PC-3 (cell line): ENCODE data around the gene HDC. TPM values are rescaled to one million over a fixed set of nuclear protein-coding genes. Genes with fewer than 3 reads are reported as not detected.

Source experiments
- ATAC-seq: fragments of 200-7000 bp; cut with Tn5 transposase; 2 replicates; pipeline ENCODE4 v1.9.1; 2020; ENCODE audit warnings: mild to moderate bottlenecking, moderate library complexity
- BruUV-seq: library from RNA; stranded (reverse); fragments of 400-500 nt; replicated peaks from 2 replicates; lab custom pipeline; 2021; lab: Mats Ljungman, UMichigan
- CTCF ChIA-PET: fragments of 300-600 bp; sonication (Branson Sonifier 250); formaldehyde crosslinking; loops from one replicate; lab custom pipeline; 2022; ENCODE audit warnings: antibody characterized with exemption; lab: Charles Lee
- POLR2A ChIA-PET: fragments of 300-600 bp; sonication (Branson Sonifier 250); formaldehyde crosslinking; loops from one replicate; lab custom pipeline; 2022; ENCODE audit warnings: antibody characterized with exemption; ENCODE audit not compliant: unreplicated experiment; lab: Charles Lee
- DNase-seq: peaks from one replicate; pipeline ENCODE4 v3.0.0-alpha.2; 2015
- H2AFZ ChIP-seq: fragments of 300-600 bp; sonication (generic); 2 replicates; pipeline ENCODE4 v1.6.0; 2016; ENCODE audit warnings: antibody characterized with exemption, low read length
- H3F3A ChIP-seq: fragments of 300-600 bp; sonication (generic); one replicate; pipeline ENCODE4 v1.6.0; 2017; ENCODE audit warnings: antibody characterized with exemption, low read length, control low read depth, mild to moderate bottlenecking; ENCODE audit not compliant: unreplicated experiment
- H3K27ac ChIP-seq: fragments of 300-600 bp; sonication (generic); 2 replicates; pipeline ENCODE4 v1.5.1; 2016; ENCODE audit warnings: mild to moderate bottlenecking, low read length
- H3K27me3 ChIP-seq: fragments of 300-600 bp; sonication (generic); 2 replicates; pipeline ENCODE4 v1.6.1; 2016; ENCODE audit warnings: low read length, mixed read lengths
- H3K36me3 ChIP-seq: fragments of 300-600 bp; sonication (generic); 2 replicates; pipeline ENCODE4 v1.6.1; 2016; ENCODE audit warnings: low read depth, mixed run types, low read length, mixed read lengths
- H3K4me1 ChIP-seq: fragments of 300-600 bp; sonication (generic); 2 replicates; pipeline ENCODE4 v1.5.1; 2016; ENCODE audit warnings: low read length; ENCODE audit not compliant: insufficient read depth
- H3K4me2 ChIP-seq: fragments of 300-600 bp; sonication (generic); 2 replicates; pipeline ENCODE4 v1.6.0; 2016; ENCODE audit warnings: low read length
- H3K4me3 ChIP-seq: fragments of 300-600 bp; sonication (generic); 2 replicates; pipeline ENCODE4 v1.5.1; 2016; ENCODE audit warnings: mild to moderate bottlenecking, low read length, mixed read lengths
- H3K79me2 ChIP-seq: fragments of 300-600 bp; sonication (generic); 2 replicates; pipeline ENCODE4 v1.6.1; 2017; ENCODE audit warnings: low read length, mixed read lengths
- H3K9ac ChIP-seq: fragments of 300-600 bp; sonication (generic); 2 replicates; pipeline ENCODE4 v1.6.0; 2016; ENCODE audit warnings: mild to moderate bottlenecking, low read length
- H3K9me2 ChIP-seq: fragments of 300-600 bp; sonication (generic); replicated peaks from 2 replicates; pipeline ENCODE4 v1.6.1; 2016; ENCODE audit warnings: mixed run types, low read length, mixed read lengths
- H3K9me3 ChIP-seq: fragments of 300-600 bp; sonication (generic); 2 replicates; pipeline ENCODE4 v1.6.1; 2016; ENCODE audit warnings: low read length, mixed read lengths
- H4K20me1 ChIP-seq: fragments of 300-600 bp; sonication (generic); 2 replicates; pipeline ENCODE4 v1.6.1; 2016; ENCODE audit warnings: low read length, mixed read lengths
- CTCF ChIP-seq: fragments of 300-600 bp; sonication (generic); conservative IDR thresholded peaks from 2 replicates; pipeline ENCODE4 v1.5.1; 2017; ENCODE audit warnings: antibody characterized with exemption, low read depth, mild to moderate bottlenecking, low read length
- EZH2 ChIP-seq: fragments of 300-600 bp; sonication (generic); IDR thresholded peaks from one replicate; pipeline ENCODE4 v1.6.1; 2017; ENCODE audit warnings: antibody characterized with exemption, mild to moderate bottlenecking, low read length; ENCODE audit not compliant: unreplicated experiment
- EZH2phosphoT487 ChIP-seq: fragments of 300-600 bp; sonication (generic); IDR thresholded peaks from 2 replicates; pipeline ENCODE4 v1.6.1; 2018; ENCODE audit warnings: mild to moderate bottlenecking, antibody characterized with exemption, low read length, borderline replicate concordance
- intact Hi-C: fragments of 100-400 bp; cut with micrococcal nuclease; formaldehyde crosslinking; loops from 2 replicates; pipeline ENCODE4 v1.9.0; 2023
- total RNA-seq: library from RNA; depleted of rRNA; stranded (reverse); fragments of >200 nt; gene quantifications from 2 replicates; pipeline ENCODE4 v1.2.3, GENCODE V29; 2014

HDC gene
- total RNA-seq, 1 experiment from 2014 or later = not detected

- CTCF ChIA-PET = no interaction called here
- H3K9me2 ChIP-seq = no peaks in the 10 kb centered on the region
Observed at GRCh38 chr15:50260969-50261496, 4.5 kb downstream of the HDC start.

GRCh38 chr15:50259276-50259675, 6.2 kb downstream of the HDC start:
- H2AFZ ChIP-seq = no peak overlapping the region
- H3K27me3 ChIP-seq = no peaks in the 10 kb centered on the region
- H3K9me2 ChIP-seq = no peaks in the 10 kb centered on the region
- ChIA-PET POLR2A (no interaction called here), CTCF (no interaction called here)
- no peak for DNase-seq
- no peak for ATAC-seq
- peaks cover 25% of the 10 kb centered on the region for H3K4me1 ChIP-seq
- H4K20me1 ChIP-seq = no peaks in the 10 kb centered on the region
- no peaks in the 10 kb centered on the region for H3K79me2 ChIP-seq
- H3K27ac ChIP-seq = no peak overlapping the region
- TF ChIP-seq CTCF (no peak), EZH2phosphoT487 (no peak), EZH2 (no peak)
- no peaks in the 10 kb centered on the region for H3K36me3 ChIP-seq
- BruUV-seq = no TSS peak
- no peak overlapping the region for H3K4me2 ChIP-seq
- no peak overlapping the region for H3K4me3 ChIP-seq
- intact Hi-C loops = no loop called here
- H3K9ac ChIP-seq = no peak overlapping the region
- no peaks in the 10 kb centered on the region for H3K9me3 ChIP-seq
- no peaks in the 10 kb centered on the region for H3F3A ChIP-seq

More at GRCh38 chr15:50260969-50261496, 4.5 kb downstream of the HDC start:
- ATAC-seq = no peak
- DNase-seq = no peak
- no peak overlapping the region for H3K9ac ChIP-seq
- H3K4me1 ChIP-seq = peaks cover 22% of the 10 kb centered on the region
- no peak overlapping the region for H3K4me2 ChIP-seq
- BruUV-seq = no TSS peak
- H3K9me3 ChIP-seq = no peaks in the 10 kb centered on the region
- POLR2A ChIA-PET = no interaction called here
- TF ChIP-seq EZH2 (no peak), CTCF (no peak), EZH2phosphoT487 (no peak)
- no peaks in the 10 kb centered on the region for H3F3A ChIP-seq
- H3K4me3 ChIP-seq = no peak overlapping the region
- H3K27me3 ChIP-seq = no peaks in the 10 kb centered on the region
- no peaks in the 10 kb centered on the region for H3K36me3 ChIP-seq
- H2AFZ ChIP-seq = no peak overlapping the region
- H3K79me2 ChIP-seq = no peaks in the 10 kb centered on the region
- H3K27ac ChIP-seq = no peak overlapping the region
- H4K20me1 ChIP-seq = no peaks in the 10 kb centered on the region
- intact Hi-C loops = no loop called here

- DNase-seq = peak; percentile 63
- Histone ChIP-seq H3K27ac (no peak overlapping the region), H3K9me2 (no peaks in the 10 kb centered on the region), H3K4me2 (peak overlapping the region; percentile 13; the same call in 1 of the 2 replicates), H3K9ac (no peak overlapping the region), H3K36me3 (no peaks in the 10 kb centered on the region), H3K9me3 (no peaks in the 10 kb centered on the region), H3K4me1 (peaks cover 25% of the 10 kb centered on the region), H3F3A (no peaks in the 10 kb centered on the region), H2AFZ (no peak overlapping the region), H3K4me3 (no peak overlapping the region), H3K79me2 (no peaks in the 10 kb centered on the region), H4K20me1 (no peaks in the 10 kb centered on the region), H3K27me3 (no peaks in the 10 kb centered on the region)
- intact Hi-C loops = no loop called here
- TF ChIP-seq CTCF = no peak
- TF ChIP-seq EZH2 = no peak
- no peak for TF ChIP-seq EZH2phosphoT487
- CTCF ChIA-PET = no interaction called here
- POLR2A ChIA-PET = no interaction called here
- no TSS peak for BruUV-seq
- peak; percentile 78 for ATAC-seq
Observed at GRCh38 chr15:50257924-50258323, 7.6 kb downstream of the HDC start.
